GM18502 (cell line): ENCODE results near the gene DAB1.

Source experiments
- ATAC-seq: cut with Tn5 transposase; IDR thresholded peaks from one replicate; pipeline ENCODE4 v1.9.1; 2021; ENCODE audit warnings: mild to moderate bottlenecking; ENCODE audit not compliant: unreplicated experiment, poor library complexity

Gene DAB1

GRCh38 chr1:57063406-57064125 lies 360.3 kb downstream of the DAB1 start:
- ATAC-seq = no peak

GRCh38 chr1:57061369-57061768 lies 362.5 kb downstream of the DAB1 start:
- no peak for ATAC-seq

DNA sequence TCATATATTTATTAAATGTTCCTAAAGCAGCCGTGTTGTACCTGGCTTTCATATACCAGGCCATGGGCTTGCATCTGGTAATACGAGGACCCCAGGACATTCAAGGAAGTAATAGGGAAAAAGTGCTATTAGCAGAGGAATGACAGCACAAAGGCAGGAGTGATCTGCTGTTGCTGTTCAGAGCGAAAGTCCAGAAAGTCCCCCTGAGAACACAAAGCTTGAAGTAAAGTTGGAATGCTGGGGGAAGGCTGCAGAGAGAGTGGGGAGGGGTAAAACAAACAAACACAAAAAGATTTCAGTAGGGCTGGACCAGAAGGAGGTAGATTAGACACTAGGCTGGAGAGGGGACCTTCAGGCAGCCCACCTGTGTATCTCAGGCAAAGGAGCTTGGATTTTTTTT lies 363.4 kb downstream of the DAB1 start:
- no peak for ATAC-seq

DNA sequence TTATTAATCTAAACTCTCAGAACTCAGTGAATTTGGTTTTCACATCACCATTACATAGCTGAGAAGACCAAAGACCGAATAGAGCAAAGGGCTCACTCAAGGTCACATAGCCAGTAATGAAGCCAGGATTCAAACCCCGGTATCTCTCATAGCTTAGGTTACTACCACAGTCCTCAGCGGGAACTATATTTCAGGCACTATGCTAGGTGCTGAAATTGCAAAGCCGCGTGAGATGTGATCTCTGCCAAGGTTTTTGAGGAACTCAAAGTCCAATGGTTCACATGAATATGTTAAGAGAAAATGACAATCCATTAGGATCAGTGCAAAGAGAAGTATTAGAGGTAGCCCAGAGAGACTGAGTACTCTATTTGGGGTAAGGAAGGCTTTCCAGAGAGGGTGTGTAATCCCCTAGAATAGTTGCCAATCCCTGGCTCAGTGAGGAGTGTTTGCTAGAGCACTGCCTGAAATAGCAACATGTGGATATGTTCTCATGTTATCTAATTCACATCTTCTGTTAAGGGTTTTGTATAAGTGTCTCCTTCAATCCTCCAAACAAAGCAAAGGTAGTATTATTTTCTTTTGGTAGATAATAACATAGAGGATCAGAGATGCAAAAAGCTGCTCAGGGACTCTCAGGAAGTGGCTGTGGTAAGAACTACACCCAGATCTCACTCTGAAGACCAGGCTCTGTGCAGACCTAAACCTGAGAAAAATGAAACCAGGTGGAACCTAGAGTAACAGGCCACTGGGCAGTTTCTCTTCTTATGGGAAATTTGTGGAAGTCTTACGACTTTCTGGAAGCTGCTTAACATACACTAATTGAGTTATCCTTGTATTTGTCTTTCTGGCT lies 365.0 kb downstream of the DAB1 start:
- no peak for ATAC-seq

DNA sequence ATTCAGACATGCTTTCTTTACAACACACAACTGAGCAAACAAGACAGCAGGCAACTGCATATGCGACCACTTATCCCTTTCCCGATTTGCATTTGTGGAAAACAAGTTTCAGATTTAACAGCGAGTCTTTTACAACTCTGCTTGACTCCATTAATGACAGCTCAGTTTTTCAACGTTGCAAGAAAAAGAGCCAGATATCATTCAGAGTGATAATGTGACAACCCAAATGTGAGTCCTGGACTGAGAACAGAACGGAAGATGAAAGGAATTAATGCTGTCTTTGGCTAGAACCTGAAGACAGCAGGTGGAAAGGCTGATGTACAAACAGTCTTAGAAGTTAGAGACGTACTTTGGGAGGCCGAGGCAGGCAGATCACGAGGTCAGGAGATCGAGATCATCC lies 375.0 kb downstream of the DAB1 start:
- no peak for ATAC-seq

DNA sequence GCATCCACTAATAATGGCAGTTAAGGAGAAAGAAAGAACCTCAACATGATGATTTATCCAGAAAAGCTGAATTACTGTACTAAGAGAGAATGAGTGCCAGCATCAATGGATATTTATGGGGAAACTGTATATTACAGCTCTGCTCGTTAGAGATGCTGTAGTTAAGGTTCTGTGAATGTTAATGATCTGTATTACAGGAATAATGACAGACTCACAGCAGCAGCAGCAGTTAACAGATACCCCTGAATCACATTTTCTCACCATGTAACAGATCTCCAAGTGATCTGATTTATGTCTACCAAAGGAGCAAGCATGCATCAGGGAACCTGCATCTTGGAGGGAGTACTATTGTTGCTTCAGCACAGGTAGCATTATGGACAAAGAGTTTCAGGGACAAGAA lies 377.4 kb downstream of the DAB1 start:
- no peak for ATAC-seq

GRCh38 chr1:57041901-57042300 lies 382.0 kb downstream of the DAB1 start:
- ATAC-seq = no peak

GRCh38 chr1:57040811-57041210 lies 383.0 kb downstream of the DAB1 start:
- ATAC-seq = no peak

- ATAC-seq = no peak
These were observed 386.9 kb downstream of the DAB1 start for GRCh38 chr1:57036641-57037579.

GRCh38 chr1:57034713-57035112 lies 389.1 kb downstream of the DAB1 start:
- ATAC-seq = no peak

DNA sequence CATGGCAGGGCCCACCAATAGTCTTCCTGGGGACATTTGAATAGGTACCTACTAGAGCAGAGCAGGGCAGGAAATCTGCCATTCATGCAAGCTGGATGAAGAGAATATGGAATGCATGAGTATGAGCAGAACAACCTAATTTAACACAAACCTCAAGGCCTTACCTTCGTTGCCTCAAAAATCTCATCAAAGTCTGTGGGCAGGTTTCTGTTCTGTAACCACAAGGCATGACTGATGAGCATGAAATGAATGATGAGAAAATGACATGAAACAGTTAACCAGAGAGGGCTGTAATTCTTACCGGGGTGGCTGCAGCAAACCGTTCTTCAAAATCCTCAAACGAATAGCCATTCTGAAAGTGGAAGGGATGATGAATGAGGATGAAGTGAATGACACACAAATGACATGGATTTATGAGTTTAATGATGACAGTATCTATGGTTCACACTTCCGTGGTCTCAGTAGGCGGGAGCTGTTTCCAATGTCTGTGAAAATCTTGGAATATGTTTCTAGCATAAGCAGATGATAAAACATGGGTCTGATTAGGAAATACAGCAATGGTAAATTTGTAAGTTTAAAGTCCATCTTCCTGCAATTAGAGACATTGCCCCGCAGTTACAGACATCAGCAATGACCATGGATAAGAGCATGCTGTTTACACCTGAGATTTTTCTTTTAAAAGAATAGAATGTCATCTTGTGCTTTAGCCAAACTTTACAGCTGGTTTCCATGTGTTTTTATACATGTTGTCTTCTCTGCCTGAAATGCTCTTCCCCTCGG lies 390.4 kb downstream of the DAB1 start:
- ATAC-seq = no peak

- no peak for ATAC-seq
These were observed 397.1 kb downstream of the DAB1 start for GRCh38 chr1:57026624-57027354.

- ATAC-seq = no peak
These were observed 399.0 kb downstream of the DAB1 start for GRCh38 chr1:57024855-57025254.

DNA sequence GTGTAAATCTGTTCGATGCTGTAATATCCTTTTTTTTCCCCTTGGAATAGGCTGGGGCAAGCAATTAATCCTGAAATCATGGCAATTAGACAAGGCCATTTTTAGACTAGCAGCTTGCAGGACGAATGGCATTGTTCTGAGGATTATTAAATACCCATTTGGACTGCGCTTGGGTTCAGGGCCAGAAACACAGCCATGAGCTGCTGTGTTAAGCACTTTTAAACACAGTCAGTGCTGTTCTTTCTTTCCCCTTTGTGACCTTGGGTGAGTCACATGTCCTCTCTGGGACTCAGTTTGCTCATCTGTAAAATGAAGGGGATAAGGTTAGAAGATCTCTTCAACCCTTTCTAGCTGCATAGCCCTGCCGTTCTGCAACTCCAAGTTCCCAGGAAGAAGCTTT lies 399.4 kb downstream of the DAB1 start:
- ATAC-seq = no peak

GRCh38 chr1:57020216-57020615 lies 403.6 kb downstream of the DAB1 start:
- ATAC-seq = no peak

GRCh38 chr1:57019236-57019839 lies 404.5 kb downstream of the DAB1 start:
- no peak for ATAC-seq

- no peak for ATAC-seq
These were observed 405.7 kb downstream of the DAB1 start for GRCh38 chr1:57018119-57018518.

GRCh38 chr1:57017717-57018116 lies 406.1 kb downstream of the DAB1 start:
- ATAC-seq = no peak

- no peak for ATAC-seq
These were observed 406.7 kb downstream of the DAB1 start for GRCh38 chr1:57017200-57017599.
